Stimulated activated CD8-positive, alpha-beta memory T cell treated with anti-CD3 and anti-CD28 coated beads, Interleukin-15, amount 100 ng/mL, for 1 hour (primary cell): ENCODE results near the gene ROR2.
A peak's percentile ranks its signal among the peaks of the same experiment; 100 is the strongest.

Experiments
- DNase-seq: peaks from one replicate; pipeline ENCODE4 v3.0.0-alpha.2; 2020; ENCODE audit warnings: low read depth

ROR2 gene

DNA sequence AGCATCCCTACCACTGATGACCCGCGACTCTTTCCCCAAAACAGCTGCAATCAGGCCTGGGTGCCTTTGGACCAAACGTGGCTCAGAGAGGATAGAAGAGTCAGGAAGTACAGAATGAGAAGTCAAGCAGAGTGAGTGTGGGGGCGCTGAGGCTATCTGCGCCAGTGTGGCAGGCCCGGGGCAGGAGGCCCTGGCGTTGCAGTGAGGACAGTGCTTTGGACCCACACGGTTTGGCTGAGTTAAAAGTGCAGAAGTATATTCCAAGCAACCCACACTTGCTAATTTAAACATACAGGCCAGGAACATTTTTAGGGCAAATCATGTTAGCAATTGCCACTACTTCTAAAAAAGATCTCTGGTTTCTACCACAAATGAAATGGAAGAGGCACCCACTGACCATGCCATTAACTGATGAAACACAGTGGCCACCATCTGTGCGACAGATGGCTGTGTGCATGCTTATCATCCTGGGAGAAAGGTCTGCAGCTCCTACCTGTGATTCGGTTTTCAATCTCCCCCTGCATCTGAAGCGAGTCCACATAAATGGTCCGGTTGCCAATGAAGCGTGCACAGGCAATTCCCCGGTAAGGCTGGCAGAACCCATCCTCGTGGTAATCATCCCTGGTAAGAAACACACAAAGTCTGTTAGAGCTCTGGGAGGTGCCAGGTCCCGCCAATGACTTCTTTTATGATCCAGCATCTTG lies 213.0 kb downstream of the ROR2 start:
- no peak for DNase-seq

GRCh38 chr9:91736311-91736710 lies 213.7 kb downstream of the ROR2 start:
- DNase-seq, result no peak

DNA sequence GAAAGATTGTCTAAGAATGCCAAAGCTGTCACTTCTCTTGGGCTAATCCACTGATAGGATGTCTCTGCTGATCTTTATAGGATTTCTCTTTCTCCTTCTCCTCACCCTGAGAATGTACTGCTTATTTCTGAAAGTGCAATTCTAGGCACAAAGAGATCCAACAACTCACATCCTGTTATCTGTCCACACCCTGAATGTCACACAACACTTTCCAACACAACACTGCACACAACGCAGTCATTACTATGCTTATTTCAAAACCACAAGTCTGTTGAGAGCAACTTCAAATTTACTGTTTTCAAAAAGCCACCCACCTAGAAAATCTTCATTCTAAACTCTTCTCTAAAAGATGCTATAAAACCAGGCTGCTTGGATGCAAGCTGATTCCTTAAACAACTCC lies 215.0 kb downstream of the ROR2 start:
- DNase-seq, result no peak

- DNase-seq, result peak; percentile 44
These were observed 215.6 kb downstream of the ROR2 start for GRCh38 chr9:91734371-91734981.

DNA sequence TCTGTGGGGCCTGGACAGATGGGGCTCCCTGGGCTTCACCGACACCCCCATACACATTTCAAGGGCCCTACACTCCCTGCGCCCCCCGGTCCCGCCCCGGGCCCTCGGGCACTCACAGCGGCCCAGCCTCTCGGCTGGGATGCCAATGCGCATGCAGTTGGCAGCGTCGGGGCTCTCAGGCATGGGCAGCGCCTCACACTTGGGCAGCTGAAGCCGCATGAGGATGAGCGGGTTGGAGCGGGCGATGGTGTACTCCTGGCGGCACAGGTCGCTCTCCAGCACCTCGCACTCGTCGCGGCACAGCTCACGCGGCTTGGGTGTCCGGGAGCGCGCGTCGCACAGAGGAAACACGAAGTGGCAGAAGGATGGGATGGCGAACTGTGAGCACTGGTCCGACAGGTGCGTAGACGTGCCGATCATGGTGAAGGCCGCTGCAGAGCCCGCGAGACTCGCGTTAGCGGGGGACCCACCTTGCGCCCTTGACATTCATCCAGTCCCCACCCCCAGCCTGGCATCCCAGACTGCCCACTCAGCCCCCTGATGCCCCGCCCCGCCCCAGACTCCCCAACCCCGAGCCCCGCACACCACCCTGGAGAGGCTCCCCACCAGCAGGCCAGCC lies 216.9 kb downstream of the ROR2 start:
- DNase-seq, result no peak

- no peak for DNase-seq
These were observed 217.6 kb downstream of the ROR2 start for GRCh38 chr9:91732187-91733005.

- DNase-seq, result no peak
These were observed 219.2 kb downstream of the ROR2 start for GRCh38 chr9:91730806-91731205.

DNA sequence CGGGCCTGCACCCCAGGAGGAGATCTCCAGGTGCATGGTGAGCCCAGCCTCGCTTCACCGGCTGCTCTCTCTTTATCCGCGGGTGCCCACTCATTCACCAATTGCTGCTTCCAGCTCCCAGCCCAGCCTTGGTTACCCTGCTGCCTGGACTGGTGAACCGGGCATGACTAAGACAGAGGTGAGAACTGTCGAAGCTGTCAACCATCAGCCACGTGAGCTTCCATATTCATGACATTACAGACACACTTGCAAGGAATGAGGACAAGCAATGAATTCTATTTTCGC lies 220.5 kb downstream of the ROR2 start:
- DNase-seq, result no peak

DNA sequence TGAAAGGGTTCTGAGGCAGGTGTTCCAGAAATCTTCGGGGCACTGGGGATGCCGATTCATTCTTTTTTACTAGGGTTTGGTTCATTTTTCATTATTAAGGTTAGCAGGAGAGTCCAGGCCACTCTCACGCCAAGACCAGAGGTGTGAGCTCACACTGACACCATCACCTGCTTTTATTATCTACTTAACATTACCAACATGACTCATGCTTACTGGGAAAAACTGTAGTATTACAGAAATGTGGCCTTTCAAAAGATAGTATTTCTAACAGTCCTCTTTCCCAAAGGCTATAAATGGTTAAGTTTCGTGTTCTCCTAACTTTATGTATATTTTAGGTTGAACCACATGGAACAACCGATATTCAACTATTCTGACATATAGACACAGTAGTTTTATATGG lies 222.1 kb downstream of the ROR2 start:
- no peak for DNase-seq

GRCh38 chr9:91727316-91727861 lies 222.6 kb downstream of the ROR2 start:
- DNase-seq, result no peak

GRCh38 chr9:91726406-91727100 lies 223.5 kb downstream of the ROR2 start:
- no peak for DNase-seq

- no peak for DNase-seq
These were observed 224.4 kb downstream of the ROR2 start for GRCh38 chr9:91725651-91726050.

GRCh38 chr9:91724609-91725505 lies 225.2 kb downstream of the ROR2 start:
- no peak for DNase-seq

- no peak for DNase-seq
These were observed 226.0 kb downstream of the ROR2 start for GRCh38 chr9:91724068-91724440.

- no peak for DNase-seq
These were observed 226.5 kb downstream of the ROR2 start for GRCh38 chr9:91723420-91724067.

DNA sequence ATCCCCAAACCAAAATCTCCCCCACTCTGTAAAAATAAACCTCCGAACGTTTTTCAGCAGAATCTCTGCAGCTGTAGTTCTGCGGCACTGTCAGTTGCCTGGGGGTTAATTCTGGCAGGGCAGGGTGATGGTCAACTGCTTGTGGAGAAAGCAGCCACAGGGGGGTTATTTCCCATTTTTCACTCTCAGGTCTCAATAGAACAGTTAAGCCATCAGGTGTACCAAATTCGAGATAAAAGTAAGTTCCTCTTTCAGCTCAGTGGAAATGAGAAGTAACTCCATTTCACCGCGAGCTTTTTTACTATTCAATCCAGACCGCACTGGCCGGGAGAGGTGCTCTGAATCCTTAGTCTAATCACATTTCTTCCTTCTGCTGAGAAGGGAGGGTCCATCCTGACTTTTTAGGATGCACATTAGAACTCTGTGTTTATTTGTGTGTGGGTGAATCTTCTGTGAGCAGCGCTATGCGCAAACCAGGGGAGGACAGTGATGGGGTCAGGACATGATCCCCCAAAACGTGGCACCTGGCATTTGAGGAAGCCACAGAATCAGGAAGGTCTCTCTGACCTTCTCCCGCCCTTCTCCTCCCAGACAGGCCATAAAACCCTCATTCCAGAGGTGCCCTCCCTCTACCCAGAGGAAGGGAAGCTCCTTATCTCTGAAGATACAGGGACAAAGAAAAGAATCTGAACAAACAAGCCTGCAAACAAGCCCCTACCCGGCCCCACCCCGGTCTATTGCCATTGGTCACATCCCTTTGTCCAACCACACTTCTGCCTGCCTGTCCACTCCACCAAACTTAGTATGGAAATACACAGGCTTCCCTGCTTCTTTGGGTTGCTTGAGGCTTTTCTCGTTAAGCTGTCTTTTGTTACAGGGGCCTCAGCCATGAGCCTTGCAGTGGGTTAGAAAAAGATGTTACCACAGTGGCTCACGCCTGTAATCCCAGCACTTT lies 229.0 kb downstream of the ROR2 start:
- no peak for DNase-seq

DNA sequence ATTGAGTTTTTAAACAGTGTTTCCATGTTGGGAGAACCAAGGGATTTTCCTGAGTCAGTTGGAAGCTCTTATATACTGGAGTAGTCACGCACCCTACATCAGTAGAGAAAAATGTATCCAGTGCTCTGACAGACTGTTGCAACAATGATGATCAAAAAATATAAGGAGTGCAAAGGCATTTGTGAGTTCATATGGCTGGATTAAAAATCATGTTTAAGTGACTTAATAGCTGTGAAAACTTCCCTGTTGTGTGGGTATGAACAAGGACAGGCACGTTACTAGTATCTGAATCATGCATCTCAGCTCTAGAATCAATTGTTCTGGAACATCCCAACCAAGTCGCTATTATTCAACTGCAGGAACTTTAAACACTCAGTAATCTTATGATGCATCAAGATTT lies 229.7 kb downstream of the ROR2 start:
- DNase-seq, result no peak

DNA sequence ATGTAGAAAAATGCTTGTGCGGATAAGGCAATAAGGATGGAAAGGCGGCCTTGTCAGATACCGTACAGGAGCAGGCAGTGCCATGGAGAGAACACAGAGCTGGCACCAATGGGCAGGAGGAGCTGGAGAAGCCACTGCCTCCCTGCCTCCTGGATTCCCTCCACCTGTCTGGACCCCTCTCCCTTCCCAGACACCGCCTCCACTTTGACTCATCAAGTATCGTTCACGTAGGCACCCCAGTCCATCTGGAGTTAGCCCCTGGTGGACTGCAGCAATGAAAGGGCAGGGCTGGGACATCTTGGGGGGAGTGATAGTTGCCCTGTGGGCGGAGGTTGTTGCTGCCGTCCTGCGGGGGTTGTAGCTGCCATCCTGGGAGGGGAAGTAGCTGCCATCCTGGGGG lies 232.0 kb downstream of the ROR2 start:
- DNase-seq, result no peak

DNA sequence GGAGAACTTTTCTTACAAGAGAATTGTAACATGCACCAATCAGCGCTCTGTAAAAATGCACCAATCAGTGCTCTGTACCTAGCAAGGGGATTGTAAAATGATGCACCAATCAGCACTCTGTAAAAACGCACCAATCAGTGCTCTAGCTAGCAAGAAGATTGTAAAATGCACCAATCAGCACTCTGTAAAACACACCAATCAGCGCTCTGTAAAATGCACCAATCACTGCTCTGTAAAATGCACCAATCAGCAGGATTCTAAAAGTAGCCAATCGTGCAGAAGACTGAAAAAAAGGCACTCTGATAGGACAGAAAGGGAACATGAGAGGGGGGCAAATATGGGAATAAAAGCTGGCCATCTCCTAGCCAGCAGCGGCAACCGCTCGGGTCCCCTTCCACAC lies 233.2 kb downstream of the ROR2 start:
- DNase-seq, result no peak
